Measurements from ENCODE around the gene TGOLN2.
"Not testable (repeated sequence)": the region's sequence is repeated elsewhere in the genome, so short reads cannot be mapped to it uniquely, and the experiment has no call there.

TGOLN2 gene

DNA sequence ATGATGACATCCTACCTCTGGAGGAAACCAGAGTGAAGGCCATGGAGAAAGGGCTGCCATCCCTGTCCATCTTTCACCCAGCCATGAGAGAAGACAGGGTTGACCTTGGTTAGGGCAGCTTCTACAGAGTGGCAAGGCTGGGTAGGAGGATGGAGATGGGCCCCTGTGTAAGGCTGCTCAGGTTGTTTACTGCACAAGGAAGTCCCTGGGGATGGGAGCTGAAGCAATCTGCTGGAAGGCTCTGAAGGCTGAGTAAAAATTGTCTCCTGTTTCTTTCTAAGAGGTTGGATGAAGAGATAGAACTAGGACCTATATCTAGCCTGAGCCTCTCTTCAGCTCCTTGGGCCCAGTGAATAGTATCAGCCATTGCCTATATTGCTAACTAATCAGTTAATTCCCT is 41.1 kb upstream of the TGOLN2 start:
- TF ChIP-seq, protein P1, sequence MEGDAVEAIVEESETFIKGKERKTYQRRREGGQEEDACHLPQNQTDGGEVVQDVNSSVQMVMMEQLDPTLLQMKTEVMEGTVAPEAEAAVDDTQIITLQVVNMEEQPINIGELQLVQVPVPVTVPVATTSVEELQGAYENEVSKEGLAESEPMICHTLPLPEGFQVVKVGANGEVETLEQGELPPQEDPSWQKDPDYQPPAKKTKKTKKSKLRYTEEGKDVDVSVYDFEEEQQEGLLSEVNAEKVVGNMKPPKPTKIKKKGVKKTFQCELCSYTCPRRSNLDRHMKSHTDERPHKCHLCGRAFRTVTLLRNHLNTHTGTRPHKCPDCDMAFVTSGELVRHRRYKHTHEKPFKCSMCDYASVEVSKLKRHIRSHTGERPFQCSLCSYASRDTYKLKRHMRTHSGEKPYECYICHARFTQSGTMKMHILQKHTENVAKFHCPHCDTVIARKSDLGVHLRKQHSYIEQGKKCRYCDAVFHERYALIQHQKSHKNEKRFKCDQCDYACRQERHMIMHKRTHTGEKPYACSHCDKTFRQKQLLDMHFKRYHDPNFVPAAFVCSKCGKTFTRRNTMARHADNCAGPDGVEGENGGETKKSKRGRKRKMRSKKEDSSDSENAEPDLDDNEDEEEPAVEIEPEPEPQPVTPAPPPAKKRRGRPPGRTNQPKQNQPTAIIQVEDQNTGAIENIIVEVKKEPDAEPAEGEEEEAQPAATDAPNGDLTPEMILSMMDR (IDR thresholded peaks at IDR 0.05; ENCODE audit: unreplicated experiment in 3 of 3) = no peak
- no peaks in the 10 kb centered on the region for H3K9me3 Mint-ChIP-seq
- peaks cover 34% of the 10 kb centered on the region for H3K36me3 Mint-ChIP-seq (ENCODE audit: low read depth)
- no peaks in the 10 kb centered on the region for H3K27me3 Mint-ChIP-seq (ENCODE audit: low read depth)
- H3K4me3 Mint-ChIP-seq = no peak overlapping the region
- no peaks in the 10 kb centered on the region for H3K4me1 Mint-ChIP-seq
- H3K27ac Mint-ChIP-seq = no peak overlapping the region

DNA sequence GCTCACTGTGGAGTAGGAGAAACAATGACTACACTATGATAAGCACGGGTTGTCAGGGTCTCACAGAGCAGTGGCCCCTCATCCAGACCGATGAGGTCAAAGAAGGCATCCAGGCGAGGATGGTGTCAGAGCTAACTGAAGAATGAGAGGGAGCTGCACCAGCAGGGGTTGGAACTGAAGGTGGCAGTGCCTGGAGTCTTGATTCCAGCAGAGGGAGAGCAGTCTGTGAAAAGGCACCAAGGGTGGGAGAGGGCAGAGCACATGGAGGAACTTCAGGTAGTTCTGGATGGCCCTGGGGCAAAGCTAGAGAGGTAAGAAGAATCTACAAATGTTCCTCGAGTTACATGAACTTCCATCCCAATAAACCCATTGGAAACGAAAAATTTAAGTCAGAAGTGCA is 39.4 kb upstream of the TGOLN2 start:
- Mint-ChIP-seq H3K4me3 (no peak overlapping the region), H3K9me3 (no peaks in the 10 kb centered on the region), H3K4me1 (no peaks in the 10 kb centered on the region), H3K27ac (no peak overlapping the region), H3K36me3 (ENCODE audit: low read depth) (peaks cover 38% of the 10 kb centered on the region), H3K27me3 (ENCODE audit: low read depth) (no peaks in the 10 kb centered on the region)
- TF ChIP-seq, protein P1 (IDR thresholded peaks at IDR 0.05; ENCODE audit: unreplicated experiment in 3 of 3) = no peak

DNA sequence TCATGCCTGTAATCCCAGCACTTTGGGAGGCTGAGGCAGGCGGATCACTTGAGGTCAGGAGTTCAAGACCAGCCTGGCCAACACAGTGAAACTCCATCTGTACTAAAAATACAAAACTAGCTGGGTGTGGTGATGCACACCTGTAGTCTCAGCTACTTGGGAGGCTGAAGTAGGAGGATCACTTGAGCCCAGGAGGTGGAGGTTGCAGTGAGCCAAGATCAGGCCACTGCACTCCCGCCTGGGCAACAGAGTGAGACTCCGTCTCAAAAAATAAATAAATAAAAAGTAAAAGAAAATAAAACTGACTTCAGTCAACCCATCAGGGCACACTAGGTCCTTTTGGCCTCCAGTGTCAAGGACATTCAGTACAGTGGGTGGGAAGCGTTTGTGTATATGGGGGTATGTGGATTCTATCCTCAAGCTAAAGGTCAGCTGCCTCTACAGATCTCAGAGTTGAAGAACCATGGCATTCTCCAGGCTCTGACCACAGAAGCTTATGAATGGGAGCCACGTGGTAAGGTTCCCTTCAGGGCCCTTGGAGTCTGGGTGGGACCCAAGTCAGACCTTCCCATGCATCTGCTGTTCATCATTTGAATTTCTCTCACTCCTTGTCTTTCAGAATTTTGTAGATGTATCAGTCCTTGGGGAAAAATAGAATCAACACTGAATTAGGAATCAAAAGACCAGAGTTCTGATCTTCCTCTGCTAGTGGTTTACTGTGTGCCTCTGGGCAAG is 35.0 kb upstream of the TGOLN2 start:
- H3K4me3 Mint-ChIP-seq; H3K9me3 Mint-ChIP-seq; H3K27me3 Mint-ChIP-seq (ENCODE audit: low read depth); H3K4me1 Mint-ChIP-seq; H3K27ac Mint-ChIP-seq: not testable (repeated sequence)
- peaks cover 37% of the 10 kb centered on the region for H3K36me3 Mint-ChIP-seq (ENCODE audit: low read depth)

DNA sequence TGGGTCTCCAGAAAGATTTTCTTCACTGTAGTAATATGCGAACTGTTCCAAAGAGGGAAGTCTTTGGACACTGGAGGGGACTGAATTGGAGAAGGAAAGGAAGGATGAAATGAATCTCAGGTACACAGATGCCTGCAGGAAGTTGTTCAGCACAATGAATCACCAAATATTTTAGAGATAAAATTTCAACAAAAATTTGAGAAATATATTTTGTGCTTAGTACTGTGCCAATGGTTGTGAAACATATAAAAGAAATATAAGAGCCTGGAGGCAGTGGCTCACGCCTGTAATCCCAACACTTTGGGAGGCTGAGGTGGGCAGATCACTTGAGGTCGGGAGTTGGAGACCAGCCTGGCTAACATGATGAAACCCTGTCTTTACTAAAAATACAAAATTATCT is 29.9 kb upstream of the TGOLN2 start:
- peaks cover 33% of the 10 kb centered on the region for H3K4me1 Mint-ChIP-seq
- TF ChIP-seq, protein P1 (IDR thresholded peaks at IDR 0.05; ENCODE audit: unreplicated experiment in 3 of 3) = no peak
- H3K27me3 Mint-ChIP-seq (ENCODE audit: low read depth) = no peaks in the 10 kb centered on the region
- H3K4me3 Mint-ChIP-seq = peak overlapping the region; percentile 28 to 58 (median 49)
- peaks cover 28% of the 10 kb centered on the region for H3K36me3 Mint-ChIP-seq (ENCODE audit: low read depth)
- H3K9me3 Mint-ChIP-seq = no peaks in the 10 kb centered on the region
- no peak overlapping the region for H3K27ac Mint-ChIP-seq

DNA sequence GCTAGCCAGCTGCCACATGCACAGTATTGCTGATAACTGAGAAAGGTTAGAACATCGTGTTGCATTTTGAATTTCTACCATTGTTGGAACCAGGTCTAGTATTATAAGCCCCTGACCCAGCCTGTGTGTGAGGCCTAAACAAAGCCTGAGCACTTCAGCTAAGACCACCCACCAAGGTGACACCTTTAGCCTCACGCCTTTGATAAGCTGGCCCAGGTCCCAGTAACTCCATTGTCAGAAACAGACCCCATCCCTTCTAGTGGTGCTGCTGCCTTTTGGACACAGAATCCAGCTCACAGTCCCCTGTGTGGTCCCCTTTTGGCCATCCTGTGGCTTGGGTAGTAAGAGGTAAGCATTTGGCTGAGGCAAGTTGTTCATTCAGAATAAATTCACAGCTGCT is 28.4 kb upstream of the TGOLN2 start:
- Mint-ChIP-seq H3K36me3 (ENCODE audit: low read depth) (peaks cover 17% of the 10 kb centered on the region), H3K27me3 (ENCODE audit: low read depth) (no peaks in the 10 kb centered on the region), H3K4me1 (peaks cover 34% of the 10 kb centered on the region), H3K27ac (no peak overlapping the region), H3K9me3 (no peaks in the 10 kb centered on the region), H3K4me3 (peak overlapping the region; percentile 97 to 99 (median 98))
- TF ChIP-seq, protein P1 (IDR thresholded peaks at IDR 0.05; ENCODE audit: unreplicated experiment in 3 of 3) = no peak

DNA sequence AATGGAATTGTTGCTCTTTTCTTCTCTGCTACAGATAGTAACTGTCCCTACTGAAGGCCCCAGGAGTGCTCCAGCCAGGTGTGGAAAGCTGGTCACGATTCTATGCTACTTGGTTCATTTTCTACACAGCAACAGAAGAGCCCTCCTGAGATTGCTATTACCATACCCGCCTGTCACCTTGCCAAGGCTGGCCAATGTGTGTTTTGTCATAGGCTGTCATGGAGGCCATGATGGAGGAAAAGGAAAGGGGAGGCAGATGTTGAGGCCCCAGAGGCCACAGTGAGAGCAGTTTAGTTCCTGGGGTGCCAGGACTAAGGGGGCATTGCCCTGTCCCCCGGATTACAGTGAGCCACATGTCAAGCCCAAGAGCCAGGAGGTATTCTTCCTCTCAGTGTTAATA is 27.7 kb upstream of the TGOLN2 start:
- H3K4me1 Mint-ChIP-seq = peaks cover 34% of the 10 kb centered on the region
- TF ChIP-seq, protein P1 (IDR thresholded peaks at IDR 0.05; ENCODE audit: unreplicated experiment in 3 of 3) = no peak
- H3K9me3 Mint-ChIP-seq = no peaks in the 10 kb centered on the region
- no peaks in the 10 kb centered on the region for H3K27me3 Mint-ChIP-seq (ENCODE audit: low read depth)
- peaks cover 20% of the 10 kb centered on the region for H3K36me3 Mint-ChIP-seq (ENCODE audit: low read depth)
- H3K4me3 Mint-ChIP-seq = peak overlapping the region; percentile 97 to 99 (median 98)
- H3K27ac Mint-ChIP-seq = peak overlapping the region in 2 of 3 experiments; percentile 80 to 93

Measured in nephron (organoid).